ENCODE results near the gene WDR27. TPM values are rescaled to one million over a fixed set of nuclear protein-coding genes. Genes with fewer than 3 reads are reported as not detected.

The WDR27 gene
- total RNA-seq, 2 donors from 2014 or later: 17.4 to 43.8 TPM

DNA sequence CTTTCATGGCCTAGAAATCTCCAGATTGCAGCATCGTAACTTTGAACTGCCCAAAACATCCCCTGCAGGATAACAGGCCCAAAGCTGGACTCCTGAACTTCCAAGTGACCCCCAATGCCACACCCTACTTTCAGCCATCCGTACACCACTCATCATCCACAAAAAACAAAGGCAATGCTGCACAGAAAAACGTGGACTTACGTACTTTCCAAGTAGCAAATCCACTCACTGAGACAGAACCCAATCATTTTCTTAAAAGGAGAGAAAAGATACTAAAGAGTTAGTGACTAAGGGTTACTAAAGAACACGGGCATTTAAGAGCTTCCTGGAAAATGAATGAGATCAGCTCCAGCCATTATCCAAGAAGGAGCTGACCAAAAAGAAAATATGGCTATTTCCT is 211.0 kb downstream of the WDR27 start:
- H3K27ac ChIP-seq: no peak overlapping the region

DNA sequence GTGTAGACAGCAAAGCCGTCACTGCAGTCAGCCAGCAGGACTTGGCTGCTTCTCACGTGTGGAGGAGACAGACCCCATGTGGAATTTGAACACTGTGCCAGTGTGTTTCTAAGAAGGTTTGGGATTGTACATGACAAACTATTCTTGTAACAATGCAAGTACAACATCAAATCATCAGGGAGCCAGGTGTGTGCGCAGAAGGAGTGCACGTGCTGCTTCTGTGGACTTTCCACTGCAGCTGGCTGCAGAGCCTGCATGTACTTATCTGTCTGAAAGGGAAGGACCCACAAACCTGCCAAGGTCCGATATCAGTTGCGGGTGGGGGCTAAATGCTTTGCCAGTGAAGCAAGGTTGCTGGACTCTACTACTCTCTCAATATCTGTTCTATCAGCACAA is 211.6 kb downstream of the WDR27 start:
- Histone ChIP-seq H3K9ac (ENCODE audit: low read depth in 2 of 2, low read length in 2 of 2) (no peak overlapping the region), H3K4me3 (no peak overlapping the region), H3K36me3 (no peaks in the 10 kb centered on the region), H3K4me1 (no peaks in the 10 kb centered on the region), H3K9me3 (no peaks in the 10 kb centered on the region), H3K27me3 (no peaks in the 10 kb centered on the region), H3K27ac (no peak overlapping the region)
- intact Hi-C loops (cut with DNase I): no loop called here
- TF ChIP-seq, protein P1, sequence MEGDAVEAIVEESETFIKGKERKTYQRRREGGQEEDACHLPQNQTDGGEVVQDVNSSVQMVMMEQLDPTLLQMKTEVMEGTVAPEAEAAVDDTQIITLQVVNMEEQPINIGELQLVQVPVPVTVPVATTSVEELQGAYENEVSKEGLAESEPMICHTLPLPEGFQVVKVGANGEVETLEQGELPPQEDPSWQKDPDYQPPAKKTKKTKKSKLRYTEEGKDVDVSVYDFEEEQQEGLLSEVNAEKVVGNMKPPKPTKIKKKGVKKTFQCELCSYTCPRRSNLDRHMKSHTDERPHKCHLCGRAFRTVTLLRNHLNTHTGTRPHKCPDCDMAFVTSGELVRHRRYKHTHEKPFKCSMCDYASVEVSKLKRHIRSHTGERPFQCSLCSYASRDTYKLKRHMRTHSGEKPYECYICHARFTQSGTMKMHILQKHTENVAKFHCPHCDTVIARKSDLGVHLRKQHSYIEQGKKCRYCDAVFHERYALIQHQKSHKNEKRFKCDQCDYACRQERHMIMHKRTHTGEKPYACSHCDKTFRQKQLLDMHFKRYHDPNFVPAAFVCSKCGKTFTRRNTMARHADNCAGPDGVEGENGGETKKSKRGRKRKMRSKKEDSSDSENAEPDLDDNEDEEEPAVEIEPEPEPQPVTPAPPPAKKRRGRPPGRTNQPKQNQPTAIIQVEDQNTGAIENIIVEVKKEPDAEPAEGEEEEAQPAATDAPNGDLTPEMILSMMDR (IDR thresholded peaks at IDR 0.05): no peak
- DNase-seq: no peak

More for the DNA sequence above, 211.0 kb downstream of the WDR27 start:
- Histone ChIP-seq H3K36me3 (no peaks in the 10 kb centered on the region), H3K27me3 (no peaks in the 10 kb centered on the region), H3K9ac (ENCODE audit: low read depth in 2 of 2, low read length in 2 of 2) (no peak overlapping the region), H3K4me1 (no peaks in the 10 kb centered on the region), H3K4me3 (no peak overlapping the region), H3K9me3 (no peaks in the 10 kb centered on the region)
- TF ChIP-seq, protein P1 (IDR thresholded peaks at IDR 0.05): no peak
- no peak for DNase-seq
- intact Hi-C loops (cut with DNase I): no loop called here

GRCh38 chr6:169489563-169490245 is 212.1 kb downstream of the WDR27 start:
- Histone ChIP-seq H3K4me1 (no peaks in the 10 kb centered on the region), H3K27ac (no peak overlapping the region), H3K9me3 (no peaks in the 10 kb centered on the region), H3K4me3 (no peak overlapping the region), H3K9ac (ENCODE audit: low read depth in 2 of 2, low read length in 2 of 2) (no peak overlapping the region), H3K27me3 (no peaks in the 10 kb centered on the region), H3K36me3 (no peaks in the 10 kb centered on the region)
- no peak for DNase-seq
- TF ChIP-seq, protein P1 (IDR thresholded peaks at IDR 0.05): no peak
- intact Hi-C loops (cut with DNase I): no loop called here

- TF ChIP-seq, protein P1 (IDR thresholded peaks at IDR 0.05): no peak
- Histone ChIP-seq H3K4me3 (no peak overlapping the region), H3K9me3 (no peaks in the 10 kb centered on the region), H3K27me3 (no peaks in the 10 kb centered on the region), H3K36me3 (no peaks in the 10 kb centered on the region), H3K9ac (ENCODE audit: low read depth in 2 of 2, low read length in 2 of 2) (no peak overlapping the region), H3K4me1 (no peaks in the 10 kb centered on the region), H3K27ac (no peak overlapping the region)
- intact Hi-C loops (cut with DNase I): no loop called here
- DNase-seq: no peak
These were observed 214.0 kb downstream of the WDR27 start for GRCh38 chr6:169487579-169488436.

- no peak for DNase-seq
- intact Hi-C loops (cut with DNase I): no loop called here
These were observed 221.9 kb downstream of the WDR27 start for GRCh38 chr6:169479783-169480495.

More at GRCh38 chr6:169479783-169480495, 221.9 kb downstream of the WDR27 start:
- no peaks in the 10 kb centered on the region for H3K27me3 ChIP-seq
- TF ChIP-seq, protein P1 (IDR thresholded peaks at IDR 0.05): no peak
- no peaks in the 10 kb centered on the region for H3K4me1 ChIP-seq
- no peak overlapping the region for H3K27ac ChIP-seq
- H3K9ac ChIP-seq (ENCODE audit: low read depth in 2 of 2, low read length in 2 of 2): no peak overlapping the region
- no peak overlapping the region for H3K4me3 ChIP-seq
- peaks cover 4% of the 10 kb centered on the region for H3K9me3 ChIP-seq
- no peaks in the 10 kb centered on the region for H3K36me3 ChIP-seq
